Upper lobe of right lung (tissue), 1 donor: Measurements from ENCODE around the gene HMGCR. TPM values are rescaled to one million over a fixed set of nuclear protein-coding genes. Genes with fewer than 3 reads are reported as not detected.

ENCODE experiments used
- ATAC-seq: fragments of 200-7000 bp; cut with Tn5 transposase; one replicate; pipeline ENCODE4 v1.9.1; 2020; ENCODE audit warnings: mild to moderate bottlenecking, moderate library complexity
- DNase-seq: peaks from one replicate; pipeline ENCODE4 v3.0.0-alpha.2; 2020
- H3K27ac ChIP-seq: fragments of 200-600 bp; one replicate; pipeline ENCODE4 v1.8.0; 2022
- H3K27me3 ChIP-seq: fragments of 200-600 bp; one replicate; pipeline ENCODE4 v1.8.0; 2022; ENCODE audit warnings: mild to moderate bottlenecking
- H3K36me3 ChIP-seq: fragments of 200-600 bp; one replicate; pipeline ENCODE4 v1.8.0; 2022
- H3K4me1 ChIP-seq: fragments of 200-600 bp; one replicate; pipeline ENCODE4 v1.8.0; 2022
- H3K4me3 ChIP-seq: fragments of 200-600 bp; one replicate; pipeline ENCODE4 v1.8.0; 2022; ENCODE audit warnings: mild to moderate bottlenecking
- H3K9me3 ChIP-seq: fragments of 200-600 bp; one replicate; pipeline ENCODE4 v1.8.0; 2022
- CTCF ChIP-seq: fragments of 200-600 bp; IDR thresholded peaks from one replicate; pipeline ENCODE4 v1.8.0; 2022; ENCODE audit warnings: antibody characterized with exemption
- intact Hi-C: fragments of 100-400 bp; cut with DNase I; formaldehyde crosslinking; loops from one replicate; pipeline ENCODE4 v1.11.0; 2022
- total RNA-seq: library from RNA; stranded (reverse); fragmentation: NEBNext Ultra II Directional; extraction: Animal tissue kit (Norgen Biotek cat#: 25700); gene quantifications from one replicate; pipeline ENCODE4 v1.2.1, GENCODE V29; 2021
- donor health status: DM: no; HTN: yes; CAD: no; lungs with severe emphysema.

The HMGCR gene
- total RNA-seq, 1 donor from 2014 or later: 96.5 TPM

DNA sequence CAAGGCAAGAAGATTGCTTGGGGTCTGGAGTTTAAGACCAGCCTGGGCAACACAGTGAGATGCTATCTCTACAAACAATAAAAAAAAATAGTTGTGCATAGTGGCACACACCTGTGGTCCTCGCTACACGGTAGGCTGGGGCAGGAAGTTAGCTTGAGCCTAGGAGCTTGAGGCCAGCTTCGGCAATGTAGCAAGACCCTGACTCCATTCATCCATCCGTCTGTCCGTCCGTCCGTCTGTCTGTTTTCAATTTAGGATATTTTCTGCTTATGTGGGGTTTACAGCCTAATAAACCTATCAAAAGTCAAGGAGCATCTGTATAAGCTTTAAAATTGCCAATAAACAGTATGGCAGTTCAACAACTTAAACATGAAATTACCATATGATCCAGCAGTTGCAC is 19.7 kb downstream of the HMGCR start:
- intact Hi-C loops: no loop called here
- Histone ChIP-seq H3K4me1 (no peaks in the 10 kb centered on the region), H3K4me3 (no peak overlapping the region), H3K27me3 (no peaks in the 10 kb centered on the region), H3K27ac (no peak overlapping the region), H3K36me3 (peaks cover 96% of the 10 kb centered on the region), H3K9me3 (no peaks in the 10 kb centered on the region)
- DNase-seq (no peak), ATAC-seq (no peak)
- TF ChIP-seq CTCF: no peak

DNA sequence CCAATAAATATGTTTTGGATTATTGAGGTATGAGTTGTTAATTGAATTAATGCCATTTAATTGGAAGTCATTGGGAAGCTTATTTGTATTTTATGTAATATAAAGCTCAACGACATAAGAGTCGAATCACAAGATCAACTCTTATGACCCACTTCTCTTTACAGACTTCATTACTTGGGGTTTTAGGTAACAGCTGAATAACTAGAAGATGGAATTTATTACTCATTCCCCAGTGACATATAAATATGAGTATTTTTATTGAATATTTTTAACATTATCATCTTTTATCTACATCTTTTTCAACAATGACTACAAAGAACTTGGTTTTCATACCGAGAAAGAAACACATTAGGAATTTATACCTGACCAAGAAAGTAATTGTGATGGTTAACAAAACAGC is 21.1 kb downstream of the HMGCR start:
- peaks cover 96% of the 10 kb centered on the region for H3K36me3 ChIP-seq

GRCh38 chr5:75361310-75361709 is 24.3 kb downstream of the HMGCR start:
- H3K27ac ChIP-seq: no peak overlapping the region
- intact Hi-C loops: no loop called here
- no peak for DNase-seq

More for the DNA sequence above, 21.1 kb downstream of the HMGCR start:
- ATAC-seq: no peak
- H3K4me3 ChIP-seq: no peak overlapping the region
- H3K27ac ChIP-seq: no peak overlapping the region
- H3K27me3 ChIP-seq: no peaks in the 10 kb centered on the region
- DNase-seq: no peak
- H3K9me3 ChIP-seq: no peaks in the 10 kb centered on the region
- intact Hi-C loops: no loop called here
- TF ChIP-seq CTCF: no peak
- H3K4me1 ChIP-seq: no peaks in the 10 kb centered on the region

GRCh38 chr5:75362474-75362975 is 25.5 kb downstream of the HMGCR start:
- intact Hi-C loops: no loop called here
- no peak overlapping the region for H3K4me3 ChIP-seq
- no peaks in the 10 kb centered on the region for H3K27me3 ChIP-seq
- ATAC-seq (no peak), DNase-seq (no peak)
- H3K36me3 ChIP-seq: peaks cover 56% of the 10 kb centered on the region
- TF ChIP-seq CTCF: no peak
- H3K27ac ChIP-seq: no peak overlapping the region
- no peaks in the 10 kb centered on the region for H3K9me3 ChIP-seq
- H3K4me1 ChIP-seq: no peaks in the 10 kb centered on the region

More at GRCh38 chr5:75361310-75361709, 24.3 kb downstream of the HMGCR start:
- Histone ChIP-seq H3K9me3 (no peaks in the 10 kb centered on the region), H3K36me3 (peaks cover 68% of the 10 kb centered on the region), H3K4me3 (no peak overlapping the region), H3K27me3 (no peaks in the 10 kb centered on the region), H3K4me1 (no peaks in the 10 kb centered on the region)
- no peak for TF ChIP-seq CTCF
- no peak for ATAC-seq

GRCh38 chr5:75363111-75363510 is 26.1 kb downstream of the HMGCR start:
- Histone ChIP-seq H3K4me1 (no peaks in the 10 kb centered on the region), H3K36me3 (peaks cover 50% of the 10 kb centered on the region), H3K27me3 (no peaks in the 10 kb centered on the region), H3K4me3 (no peak overlapping the region), H3K27ac (no peak overlapping the region), H3K9me3 (no peaks in the 10 kb centered on the region)
- peak; percentile 48 for ATAC-seq
- intact Hi-C loops: no loop called here
- no peak for TF ChIP-seq CTCF
- DNase-seq: no peak
